Ishikawa (cell line): ENCODE results near the gene GKN2.

Experiments
- CREB1 ChIP-seq: IDR thresholded peaks from 2 replicates; pipeline ENCODE4 v1.6.1; 2012; ENCODE audit warnings: low read depth
- EGR1 ChIP-seq: IDR thresholded peaks from 2 replicates; pipeline ENCODE4 v1.6.1; 2012
- EP300 ChIP-seq: IDR thresholded peaks from 2 replicates; pipeline ENCODE4 v1.6.1; 2012; ENCODE audit warnings: borderline replicate concordance
- FOXM1 ChIP-seq: IDR thresholded peaks from 2 replicates; pipeline ENCODE4 v1.6.1; 2012; ENCODE audit warnings: low read depth, borderline replicate concordance
- MAX ChIP-seq: IDR thresholded peaks from 2 replicates; pipeline ENCODE4 v1.6.1; 2012
- NFIC ChIP-seq: IDR thresholded peaks from 2 replicates; pipeline ENCODE4 v1.6.1; 2012
- RAD21 ChIP-seq: IDR thresholded peaks from 2 replicates; pipeline ENCODE4 v1.6.1; 2012; ENCODE audit warnings: low read depth
- TAF1 ChIP-seq: IDR thresholded peaks from 2 replicates; pipeline ENCODE4 v1.6.1; 2012; ENCODE audit warnings: low read depth, mild to moderate bottlenecking
- USF1 ChIP-seq: IDR thresholded peaks from 2 replicates; pipeline ENCODE4 v1.6.1; 2012
- YY1 ChIP-seq: IDR thresholded peaks from 2 replicates; pipeline ENCODE4 v1.6.1; 2012; ENCODE audit warnings: low read depth
- ZBTB7A ChIP-seq: IDR thresholded peaks from 2 replicates; pipeline ENCODE4 v1.6.1; 2012; ENCODE audit warnings: low read depth
- TF ChIP-seq, protein P1 (sequence below): IDR thresholded peaks from 2 replicates; pipeline ENCODE4 v1.6.1; 2012; ENCODE audit warnings: low read depth, mild to moderate bottlenecking

GRCh38 chr2:68948710-68949109, 4.0 kb downstream of the GKN2 start:
- TF ChIP-seq CREB1 (no peak), FOXM1 (no peak), EGR1 (no peak), USF1 (no peak), RAD21 (no peak), TAF1 (no peak), NFIC (no peak), YY1 (no peak), EP300 (no peak), MAX (no peak), ZBTB7A (no peak)
- TF ChIP-seq, protein P1, sequence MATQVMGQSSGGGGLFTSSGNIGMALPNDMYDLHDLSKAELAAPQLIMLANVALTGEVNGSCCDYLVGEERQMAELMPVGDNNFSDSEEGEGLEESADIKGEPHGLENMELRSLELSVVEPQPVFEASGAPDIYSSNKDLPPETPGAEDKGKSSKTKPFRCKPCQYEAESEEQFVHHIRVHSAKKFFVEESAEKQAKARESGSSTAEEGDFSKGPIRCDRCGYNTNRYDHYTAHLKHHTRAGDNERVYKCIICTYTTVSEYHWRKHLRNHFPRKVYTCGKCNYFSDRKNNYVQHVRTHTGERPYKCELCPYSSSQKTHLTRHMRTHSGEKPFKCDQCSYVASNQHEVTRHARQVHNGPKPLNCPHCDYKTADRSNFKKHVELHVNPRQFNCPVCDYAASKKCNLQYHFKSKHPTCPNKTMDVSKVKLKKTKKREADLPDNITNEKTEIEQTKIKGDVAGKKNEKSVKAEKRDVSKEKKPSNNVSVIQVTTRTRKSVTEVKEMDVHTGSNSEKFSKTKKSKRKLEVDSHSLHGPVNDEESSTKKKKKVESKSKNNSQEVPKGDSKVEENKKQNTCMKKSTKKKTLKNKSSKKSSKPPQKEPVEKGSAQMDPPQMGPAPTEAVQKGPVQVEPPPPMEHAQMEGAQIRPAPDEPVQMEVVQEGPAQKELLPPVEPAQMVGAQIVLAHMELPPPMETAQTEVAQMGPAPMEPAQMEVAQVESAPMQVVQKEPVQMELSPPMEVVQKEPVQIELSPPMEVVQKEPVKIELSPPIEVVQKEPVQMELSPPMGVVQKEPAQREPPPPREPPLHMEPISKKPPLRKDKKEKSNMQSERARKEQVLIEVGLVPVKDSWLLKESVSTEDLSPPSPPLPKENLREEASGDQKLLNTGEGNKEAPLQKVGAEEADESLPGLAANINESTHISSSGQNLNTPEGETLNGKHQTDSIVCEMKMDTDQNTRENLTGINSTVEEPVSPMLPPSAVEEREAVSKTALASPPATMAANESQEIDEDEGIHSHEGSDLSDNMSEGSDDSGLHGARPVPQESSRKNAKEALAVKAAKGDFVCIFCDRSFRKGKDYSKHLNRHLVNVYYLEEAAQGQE, result no peak
